WTC11 (cell line): Measurements from ENCODE around the gene CNTFR. TPM values are rescaled to one million over a fixed set of nuclear protein-coding genes. Genes with fewer than 3 reads are reported as not detected.

Experiments used
- ATAC-seq: fragments of 200-7000 bp; cut with Tn5 transposase; 2 replicates; pipeline ENCODE4 v1.10.0; 2021; ENCODE audit warnings: mild to moderate bottlenecking, moderate library complexity
- CTCF ChIA-PET: fragments of 300-600 bp; sonication (Branson Sonifier 250); formaldehyde crosslinking; loops from one replicate; lab custom pipeline; 2021; ENCODE audit warnings: antibody characterized with exemption; lab: Charles Lee
- POLR2A ChIA-PET: fragments of 350-600 bp; sonication (Branson Sonifier 250); formaldehyde crosslinking; loops from one replicate; lab custom pipeline; 2021; ENCODE audit warnings: antibody characterized with exemption; lab: Charles Lee
- DNase-seq: peaks from one replicate; pipeline ENCODE4 v3.0.0; 2021; ENCODE audit warnings: low spot score
- H3K27ac Mint-ChIP-seq: 2 replicates; pipeline ENCODE4 v1.8.0; 2021; ENCODE audit warnings: mixed read lengths
- H3K27me3 Mint-ChIP-seq: 2 replicates; pipeline ENCODE4 v1.8.0; 2021; ENCODE audit warnings: low read depth, mild to moderate bottlenecking, moderate library complexity, mixed read lengths
- H3K36me3 Mint-ChIP-seq: 2 replicates; pipeline ENCODE4 v1.8.0; 2021; ENCODE audit warnings: mixed read lengths
- H3K4me1 Mint-ChIP-seq: 2 replicates; pipeline ENCODE4 v1.8.0; 2022; ENCODE audit warnings: mixed read lengths
- H3K4me3 Mint-ChIP-seq: 2 replicates; pipeline ENCODE4 v1.8.0; 2021; ENCODE audit warnings: mild to moderate bottlenecking, moderate library complexity, mixed read lengths
- H3K9me3 Mint-ChIP-seq: 2 replicates; pipeline ENCODE4 v1.8.0; 2021; ENCODE audit warnings: mixed read lengths
- ATF3 ChIP-seq: sonication (generic); formaldehyde crosslinking; conservative IDR thresholded peaks from 2 replicates; pipeline ENCODE4 v1.8.1; 2022; ENCODE audit warnings: mild to moderate bottlenecking, missing genetic modification reagents
- ATF6 ChIP-seq: sonication (generic); formaldehyde crosslinking; IDR thresholded peaks from 2 replicates; pipeline ENCODE4 v1.8.1; 2023; ENCODE audit warnings: mild to moderate bottlenecking, missing genetic modification reagents
- E2F5 ChIP-seq: sonication (generic); formaldehyde crosslinking; IDR thresholded peaks from 2 replicates; pipeline ENCODE4 v1.8.1; 2022; ENCODE audit warnings: mild to moderate bottlenecking, moderate library complexity, missing genetic modification reagents
- FOXP4 ChIP-seq: sonication (generic); formaldehyde crosslinking; IDR thresholded peaks from 2 replicates; pipeline ENCODE4 v1.8.0; 2022; ENCODE audit warnings: mild to moderate bottlenecking, missing genetic modification reagents
- MAX ChIP-seq: sonication (generic); formaldehyde crosslinking; IDR thresholded peaks from 2 replicates; pipeline ENCODE4 v1.8.0; 2022; ENCODE audit warnings: mild to moderate bottlenecking, missing genetic modification reagents
- MLX ChIP-seq: sonication (generic); formaldehyde crosslinking; IDR thresholded peaks from 2 replicates; pipeline ENCODE4 v1.8.1; 2023; ENCODE audit warnings: mild to moderate bottlenecking, missing genetic modification reagents, moderate library complexity
- NFYB ChIP-seq: sonication (generic); formaldehyde crosslinking; conservative IDR thresholded peaks from 2 replicates; pipeline ENCODE4 v1.8.0; 2022; ENCODE audit warnings: low read depth, missing genetic modification reagents
- PRDM15 ChIP-seq: sonication (generic); formaldehyde crosslinking; IDR thresholded peaks from 2 replicates; pipeline ENCODE4 v1.8.0; 2022; ENCODE audit warnings: missing genetic modification reagents
- ZNF532 ChIP-seq: fragments of 250-450 bp; sonication (Bioruptor Pico); IDR thresholded peaks from 2 replicates; pipeline ENCODE4 v1.9.0; 2021; ENCODE audit warnings: mild to moderate bottlenecking, borderline replicate concordance
- total RNA-seq: library from RNA; stranded (reverse); gene quantifications from 3 replicates; pipeline ENCODE4 v1.2.3, GENCODE V29; 2021

The CNTFR gene
- total RNA-seq, 1 experiment from 2014 or later, result 18.0 TPM

- no peaks in the 10 kb centered on the region for H3K9me3 Mint-ChIP-seq
- peak; percentile 48; the same call in 1 of the 2 replicates for TF ChIP-seq NFYB
- no peak for TF ChIP-seq ZNF532 (CRISPR knock-in tag)
- TF ChIP-seq MLX, result no peak
- TF ChIP-seq E2F5 (CRISPR knock-in tag), result 0 out of 2 replicates have a peak, but pooled peaks have one; percentile 47
- peak; percentile 73 for TF ChIP-seq PRDM15 (CRISPR knock-in tag)
- no peak for TF ChIP-seq ATF6 (CRISPR knock-in tag)
- no peak for TF ChIP-seq FOXP4 (CRISPR knock-in tag)
- no peak for TF ChIP-seq ATF3 (CRISPR knock-in tag)
- TF ChIP-seq MAX (CRISPR knock-in tag), result peak; percentile 70
- ChIA-PET CTCF (interaction anchor here (0.6 to 3.0 kb wide), 14 partner anchors 10 to 191 kb away, joined by 3 to 17 read pairs (median 4); no protein-coding TSS in a partner anchor), POLR2A (interaction anchor here (0.6 kb wide), 1 partner anchor 74 kb away, joined by 3 read pairs; no protein-coding TSS in a partner anchor)
- H3K4me3 Mint-ChIP-seq, result peak within 1 kb of the TSS; percentile 86
- H3K36me3 Mint-ChIP-seq, result no peaks in the 10 kb centered on the region
- ATAC-seq (peak; percentile 97), DNase-seq (peak; percentile 94)
- H3K27me3 Mint-ChIP-seq, result peaks cover 44% of the 10 kb centered on the region
- H3K4me1 Mint-ChIP-seq, result peaks cover 20% of the 10 kb centered on the region
- H3K27ac Mint-ChIP-seq, result no peak within 1 kb of the TSS; the same call in 1 of the 2 replicates
These were observed 66.3 kb downstream of the CNTFR start, which contains the start of gene ENHO for GRCh38 chr9:34522971-34523797. ENHO (minus strand) TSS chr9:34522990; CDS start chr9:34521695, 1,295 bp downstream.
